ENCODE results near the gene HTR4. TPM values are rescaled to one million over a fixed set of nuclear protein-coding genes. Genes with fewer than 3 reads are reported as not detected.

HTR4 gene
- total RNA-seq, 2 donors from 2014 or later = not detected

GRCh38 chr5:148542812-148543211, 111.5 kb downstream of the HTR4 start:
- 94% methylated on average over 1 of the region's 1 CpG; no CpG with 5 or more reads in 1 of the 2 experiments for WGBS, 2 experiments (ENCODE audit: insufficient coverage in 1 of 2, insufficient read length in 1 of 2)
- peaks cover 4% of the 10 kb centered on the region for H3K9me3 ChIP-seq (ENCODE audit: control insufficient read depth, low read length)
- H3K4me3 Mint-ChIP-seq = no peak overlapping the region
- H3K36me3 ChIP-seq (ENCODE audit: control insufficient read depth, insufficient read depth, low read length) = no peaks in the 10 kb centered on the region
- no peaks in the 10 kb centered on the region for H3K4me1 Mint-ChIP-seq
- H3K27ac ChIP-seq (ENCODE audit: low read depth, low read length) = no peak overlapping the region
- no peak overlapping the region for H3K4me3 ChIP-seq (ENCODE audit: low read length)
- no peak for TF ChIP-seq CTCF (conservative IDR thresholded peaks at IDR 0.05)
- no peak for DNase-seq
- no peaks in the 10 kb centered on the region for H3K4me1 ChIP-seq (ENCODE audit: control insufficient read depth, insufficient read depth, low read length)
- no peak overlapping the region for H3K9ac ChIP-seq (ENCODE audit: extremely low read depth, low read length, poor library complexity, severe bottlenecking)
- no peaks in the 10 kb centered on the region for H3K36me3 Mint-ChIP-seq (ENCODE audit: low read depth)
- H3K9me3 Mint-ChIP-seq = peaks cover 11% of the 10 kb centered on the region
- no peak overlapping the region for H3K27ac Mint-ChIP-seq
- peaks cover 1% of the 10 kb centered on the region for H3K27me3 Mint-ChIP-seq (ENCODE audit: insufficient read depth)
- no peaks in the 10 kb centered on the region for H3K27me3 ChIP-seq (ENCODE audit: control insufficient read depth, insufficient read depth, low read length, poor library complexity, severe bottlenecking)

DNA sequence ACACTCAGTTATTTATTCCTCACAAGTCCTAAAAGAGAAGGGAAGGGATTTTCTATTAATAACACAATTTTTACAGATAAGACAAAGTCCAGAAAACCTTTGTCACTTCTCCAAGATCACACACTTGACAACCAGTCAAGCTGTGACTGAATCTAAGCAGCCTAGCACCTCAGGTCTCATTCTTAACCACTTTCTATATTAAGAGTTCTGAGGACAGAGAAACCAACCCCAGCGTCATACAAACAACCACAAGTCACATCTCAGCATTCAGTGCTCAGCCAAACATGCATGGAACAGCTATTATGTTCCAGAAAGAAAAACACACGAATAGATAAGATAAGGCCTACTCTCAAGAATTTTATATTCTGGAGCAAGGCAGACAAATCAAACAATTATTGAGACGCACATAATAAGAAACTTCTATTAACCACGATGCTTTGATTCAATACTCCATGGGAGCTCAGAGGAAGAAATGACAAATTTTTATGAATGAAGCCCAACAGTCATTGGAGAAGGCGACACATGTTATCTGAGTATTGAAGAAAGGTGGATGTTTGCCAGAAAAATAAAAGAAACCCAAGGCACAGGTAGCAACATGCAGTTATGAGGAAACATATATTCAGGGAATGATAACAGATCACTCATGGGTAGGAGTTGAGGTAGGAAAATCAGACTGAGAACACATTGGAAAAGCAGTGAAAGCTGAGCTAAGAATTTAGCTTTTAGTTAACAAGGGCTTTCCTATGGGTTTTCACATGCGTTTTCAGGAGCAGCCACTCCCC, 113.1 kb downstream of the HTR4 start:
- peaks cover 11% of the 10 kb centered on the region for H3K9me3 Mint-ChIP-seq
- no peak overlapping the region for H3K9ac ChIP-seq (ENCODE audit: extremely low read depth, low read length, poor library complexity, severe bottlenecking)
- 82 to 95% methylated on average over 3 to 6 of the region's 6 CpGs for WGBS, 2 experiments (ENCODE audit: insufficient coverage in 1 of 2, insufficient read length in 1 of 2)

GRCh38 chr5:148540647-148541046, 113.7 kb downstream of the HTR4 start:
- H3K4me3 Mint-ChIP-seq = no peak overlapping the region

More for the DNA sequence above, 113.1 kb downstream of the HTR4 start:
- Histone ChIP-seq H3K27me3 (ENCODE audit: control insufficient read depth, insufficient read depth, low read length, poor library complexity, severe bottlenecking) (no peaks in the 10 kb centered on the region), H3K4me3 (ENCODE audit: low read length) (no peak overlapping the region), H3K27ac (ENCODE audit: low read depth, low read length) (no peak overlapping the region), H3K4me1 (ENCODE audit: control insufficient read depth, insufficient read depth, low read length) (no peaks in the 10 kb centered on the region), H3K9me3 (ENCODE audit: control insufficient read depth, low read length) (peaks cover 7% of the 10 kb centered on the region), H3K36me3 (ENCODE audit: control insufficient read depth, insufficient read depth, low read length) (no peaks in the 10 kb centered on the region)
- H3K36me3 Mint-ChIP-seq (ENCODE audit: low read depth) = no peaks in the 10 kb centered on the region
- DNase-seq = no peak
- H3K27me3 Mint-ChIP-seq (ENCODE audit: insufficient read depth) = peaks cover 10% of the 10 kb centered on the region
- no peak overlapping the region for H3K27ac Mint-ChIP-seq
- TF ChIP-seq CTCF (conservative IDR thresholded peaks at IDR 0.05) = no peak
- H3K4me3 Mint-ChIP-seq = no peak overlapping the region
- no peaks in the 10 kb centered on the region for H3K4me1 Mint-ChIP-seq

More at GRCh38 chr5:148540647-148541046, 113.7 kb downstream of the HTR4 start:
- Mint-ChIP-seq H3K9me3 (peaks cover 11% of the 10 kb centered on the region), H3K4me1 (peaks cover 2% of the 10 kb centered on the region), H3K27me3 (ENCODE audit: insufficient read depth) (peaks cover 10% of the 10 kb centered on the region), H3K27ac (no peak overlapping the region), H3K36me3 (ENCODE audit: low read depth) (no peaks in the 10 kb centered on the region)
- Histone ChIP-seq H3K9ac (ENCODE audit: extremely low read depth, low read length, poor library complexity, severe bottlenecking) (no peak overlapping the region), H3K9me3 (ENCODE audit: control insufficient read depth, low read length) (peaks cover 13% of the 10 kb centered on the region), H3K4me1 (ENCODE audit: control insufficient read depth, insufficient read depth, low read length) (no peaks in the 10 kb centered on the region), H3K27ac (ENCODE audit: low read depth, low read length) (no peak overlapping the region), H3K27me3 (ENCODE audit: control insufficient read depth, insufficient read depth, low read length, poor library complexity, severe bottlenecking) (no peaks in the 10 kb centered on the region), H3K36me3 (ENCODE audit: control insufficient read depth, insufficient read depth, low read length) (no peaks in the 10 kb centered on the region), H3K4me3 (ENCODE audit: low read length) (no peak overlapping the region)
- DNase-seq = no peak
- TF ChIP-seq CTCF (conservative IDR thresholded peaks at IDR 0.05) = no peak
- WGBS, 2 experiments (ENCODE audit: insufficient coverage in 1 of 2, insufficient read length in 1 of 2) = 67 to 100% methylated on average over 1 of the region's 1 CpG

All from endodermal cell (in vitro differentiated cells).